PC-9 (cell line): ENCODE data around the gene LMNB1. TPM values are rescaled to one million over a fixed set of nuclear protein-coding genes. Genes with fewer than 3 reads are reported as not detected.

Source experiments
- BruUV-seq: library from RNA; stranded (reverse); fragments of 400-500 nt; replicated peaks from 2 replicates; lab custom pipeline; 2021; lab: Mats Ljungman, UMichigan
- CTCF ChIA-PET: fragments of 300-600 bp; sonication (Branson Sonifier 250); formaldehyde crosslinking; loops from one replicate; lab custom pipeline; 2022; ENCODE audit warnings: antibody characterized with exemption; lab: Charles Lee
- POLR2A ChIA-PET: fragments of 300-600 bp; sonication (Branson Sonifier 250); formaldehyde crosslinking; loops from one replicate; lab custom pipeline; 2022; ENCODE audit warnings: antibody characterized with exemption; ENCODE audit not compliant: unreplicated experiment; lab: Charles Lee
- DNase-seq, 2 experiments: peaks; one replicate each; pipeline versions ENCODE4 v3.0.0 to v3.0.0-alpha.2; 2015 to 2022; ENCODE audit warnings: mixed read lengths in 1 of 2
- H2AFZ ChIP-seq: fragments of 200-600 bp; sonication (generic); 2 replicates; pipeline ENCODE4 v1.8.1; 2017; ENCODE audit warnings: antibody characterized with exemption
- H3F3A ChIP-seq: fragments of 200-600 bp; sonication (generic); 2 replicates; pipeline ENCODE4 v1.8.1; 2017; ENCODE audit warnings: antibody characterized with exemption, mild to moderate bottlenecking, low read depth; ENCODE audit not compliant: insufficient read depth
- H3K27ac ChIP-seq: fragments of 200-600 bp; sonication (generic); 2 replicates; pipeline ENCODE4 v1.6.1; 2016; ENCODE audit warnings: mixed run types
- H3K27me3 ChIP-seq: fragments of 200-600 bp; sonication (generic); 2 replicates; pipeline ENCODE4 v1.6.1; 2016; ENCODE audit warnings: low read depth, mixed run types; ENCODE audit not compliant: insufficient read depth
- H3K36me3 ChIP-seq: fragments of 200-600 bp; sonication (generic); 2 replicates; pipeline ENCODE4 v1.6.1; 2016; ENCODE audit warnings: low read depth, mixed run types
- H3K4me1 ChIP-seq: fragments of 200-600 bp; sonication (generic); replicated peaks from 2 replicates; pipeline ENCODE4 v1.6.1; 2016; ENCODE audit warnings: mixed run types; ENCODE audit not compliant: insufficient read depth
- H3K4me2 ChIP-seq: fragments of 200-600 bp; sonication (generic); 2 replicates; pipeline ENCODE4 v1.6.1; 2017; ENCODE audit warnings: mixed run types
- H3K4me3 ChIP-seq: fragments of 200-600 bp; sonication (generic); 2 replicates; pipeline ENCODE4 v1.6.1; 2016; ENCODE audit warnings: mixed run types
- H3K79me2 ChIP-seq: fragments of 200-600 bp; sonication (generic); 2 replicates; pipeline ENCODE4 v1.6.1; 2017; ENCODE audit warnings: low read depth, mixed run types
- H3K9me2 ChIP-seq: fragments of 200-600 bp; sonication (generic); 2 replicates; pipeline ENCODE4 v1.8.1; 2017; ENCODE audit warnings: mild to moderate bottlenecking; ENCODE audit not compliant: insufficient read depth
- H3K9me3 ChIP-seq: fragments of 200-600 bp; sonication (generic); 2 replicates; pipeline ENCODE4 v1.8.1; 2016; ENCODE audit warnings: low read depth; ENCODE audit not compliant: insufficient read depth
- H4K20me1 ChIP-seq: fragments of 200-600 bp; sonication (generic); 2 replicates; pipeline ENCODE4 v1.8.1; 2017; ENCODE audit not compliant: insufficient read depth
- EZH2 ChIP-seq: fragments of 200-600 bp; sonication (generic); IDR thresholded peaks from 2 replicates; pipeline ENCODE4 v1.8.0; 2017; ENCODE audit warnings: antibody characterized with exemption, low read depth
- intact Hi-C: fragments of 100-400 bp; cut with micrococcal nuclease; formaldehyde crosslinking; loops from one replicate; pipeline ENCODE4 v1.10.0; 2022; ENCODE audit not compliant: unreplicated experiment
- total RNA-seq: library from RNA; stranded (reverse); gene quantifications from 2 replicates; pipeline ENCODE4 v1.2.3, GENCODE V29; 2021
- TF ChIP-seq, protein P1 (sequence below): fragments of 200-600 bp; sonication (generic); conservative IDR thresholded peaks from 2 replicates; pipeline ENCODE4 v1.6.1; 2017; ENCODE audit warnings: mixed run types, antibody characterized with exemption, mild to moderate bottlenecking, moderate library complexity

The LMNB1 gene
- total RNA-seq, 1 experiment from 2014 or later, result 117 TPM

- POLR2A ChIA-PET, result interaction anchor here (0.6 kb wide), 1 partner anchor 771 kb away, joined by 4 read pairs; no protein-coding TSS in a partner anchor
These were observed 40.8 kb upstream of the LMNB1 start for GRCh38 chr5:126736141-126736540.

DNA sequence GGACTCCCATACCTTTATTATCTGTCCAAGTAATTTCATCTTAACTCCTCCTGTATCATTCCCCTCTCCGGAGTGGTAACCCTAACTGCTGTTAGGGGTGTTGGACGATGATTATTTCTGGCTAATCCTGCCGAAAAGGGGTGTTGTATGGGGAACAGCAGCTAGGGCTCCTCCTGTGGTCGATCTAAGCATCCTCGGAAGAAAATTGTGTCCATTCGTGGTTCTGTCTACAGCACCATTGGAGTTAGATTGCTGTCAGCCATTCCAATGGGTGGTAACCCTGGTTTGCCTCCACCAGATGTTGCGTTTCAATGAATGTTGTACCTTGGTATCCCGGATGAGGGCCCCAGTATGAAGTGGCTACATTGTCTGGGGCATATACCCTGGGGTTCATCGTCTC is 35.6 kb upstream of the LMNB1 start:
- Histone ChIP-seq H3K4me1 (peaks cover 17% of the 10 kb centered on the region), H3K4me2 (no peak overlapping the region), H3K9me3 (no peaks in the 10 kb centered on the region), H3K4me3 (no peak overlapping the region), H2AFZ (no peak overlapping the region), H3K79me2 (no peaks in the 10 kb centered on the region), H3K27ac (no peak overlapping the region), H3F3A (peaks cover 20% of the 10 kb centered on the region), H3K27me3 (no peaks in the 10 kb centered on the region), H4K20me1 (no peaks in the 10 kb centered on the region), H3K9me2 (no peaks in the 10 kb centered on the region), H3K36me3 (no peaks in the 10 kb centered on the region)
- intact Hi-C loops, result no loop called here
- no TSS peak for BruUV-seq
- TF ChIP-seq, protein P1, sequence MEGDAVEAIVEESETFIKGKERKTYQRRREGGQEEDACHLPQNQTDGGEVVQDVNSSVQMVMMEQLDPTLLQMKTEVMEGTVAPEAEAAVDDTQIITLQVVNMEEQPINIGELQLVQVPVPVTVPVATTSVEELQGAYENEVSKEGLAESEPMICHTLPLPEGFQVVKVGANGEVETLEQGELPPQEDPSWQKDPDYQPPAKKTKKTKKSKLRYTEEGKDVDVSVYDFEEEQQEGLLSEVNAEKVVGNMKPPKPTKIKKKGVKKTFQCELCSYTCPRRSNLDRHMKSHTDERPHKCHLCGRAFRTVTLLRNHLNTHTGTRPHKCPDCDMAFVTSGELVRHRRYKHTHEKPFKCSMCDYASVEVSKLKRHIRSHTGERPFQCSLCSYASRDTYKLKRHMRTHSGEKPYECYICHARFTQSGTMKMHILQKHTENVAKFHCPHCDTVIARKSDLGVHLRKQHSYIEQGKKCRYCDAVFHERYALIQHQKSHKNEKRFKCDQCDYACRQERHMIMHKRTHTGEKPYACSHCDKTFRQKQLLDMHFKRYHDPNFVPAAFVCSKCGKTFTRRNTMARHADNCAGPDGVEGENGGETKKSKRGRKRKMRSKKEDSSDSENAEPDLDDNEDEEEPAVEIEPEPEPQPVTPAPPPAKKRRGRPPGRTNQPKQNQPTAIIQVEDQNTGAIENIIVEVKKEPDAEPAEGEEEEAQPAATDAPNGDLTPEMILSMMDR, result no peak
- TF ChIP-seq EZH2, result no peak
- CTCF ChIA-PET, result no interaction called here
- POLR2A ChIA-PET, result no interaction called here
- no peak for DNase-seq

More at GRCh38 chr5:126736141-126736540, 40.8 kb upstream of the LMNB1 start:
- H3K27me3 ChIP-seq, result 0 out of 2 replicates have a peak, but pooled peaks cover 4% of the 10 kb centered on the region
- TF ChIP-seq, protein P1, result no peak
- no peak for TF ChIP-seq EZH2
- H3K9me3 ChIP-seq, result no peaks in the 10 kb centered on the region
- no peak overlapping the region for H3K27ac ChIP-seq
- peaks cover 10% of the 10 kb centered on the region; the same call in 1 of the 2 replicates for H3F3A ChIP-seq
- intact Hi-C loops, result no loop called here
- H4K20me1 ChIP-seq, result no peaks in the 10 kb centered on the region
- no peaks in the 10 kb centered on the region for H3K9me2 ChIP-seq
- no peak overlapping the region for H3K4me3 ChIP-seq
- H3K36me3 ChIP-seq, result no peaks in the 10 kb centered on the region
- no peaks in the 10 kb centered on the region for H3K79me2 ChIP-seq
- peaks cover 9% of the 10 kb centered on the region; the same call in 1 of the 2 replicates for H3K4me1 ChIP-seq
- no TSS peak for BruUV-seq
- H2AFZ ChIP-seq, result no peak overlapping the region
- H3K4me2 ChIP-seq, result 0 out of 2 replicates have a peak overlapping the region, but pooled peaks have one; percentile 25
- CTCF ChIA-PET, result no interaction called here
- peak; percentile 4 to 75 for DNase-seq

DNA sequence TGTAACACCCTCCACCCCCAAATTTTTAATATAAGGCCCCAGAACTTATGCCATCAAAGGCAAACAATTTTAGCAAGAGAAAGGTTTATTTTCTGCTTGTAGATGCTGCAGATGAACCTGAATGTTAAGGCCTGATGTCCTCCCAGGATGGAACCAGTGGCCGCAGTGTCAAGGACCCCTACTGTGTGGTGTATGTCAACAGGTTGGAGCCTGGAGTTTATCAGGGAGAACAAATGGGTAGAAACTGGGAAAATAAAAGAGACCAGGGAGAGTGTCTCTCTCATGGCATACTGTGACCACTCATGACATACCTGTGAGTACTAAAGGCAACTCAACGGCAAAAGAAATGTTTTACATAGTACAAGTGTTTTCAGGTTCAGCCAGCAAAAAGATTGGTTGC is 34.5 kb upstream of the LMNB1 start:
- no peak for TF ChIP-seq EZH2
- TF ChIP-seq, protein P1, result no peak
- Histone ChIP-seq H3K9me3 (no peaks in the 10 kb centered on the region), H3K4me3 (no peak overlapping the region), H3K27ac (no peak overlapping the region), H2AFZ (no peak overlapping the region), H3K27me3 (no peaks in the 10 kb centered on the region), H3K36me3 (no peaks in the 10 kb centered on the region), H3F3A (peaks cover 21% of the 10 kb centered on the region), H3K79me2 (no peaks in the 10 kb centered on the region), H3K4me2 (no peak overlapping the region), H4K20me1 (no peaks in the 10 kb centered on the region), H3K9me2 (no peaks in the 10 kb centered on the region), H3K4me1 (peaks cover 20% of the 10 kb centered on the region)
- DNase-seq, result no peak
- intact Hi-C loops, result no loop called here
- CTCF ChIA-PET, result no interaction called here
- POLR2A ChIA-PET, result no interaction called here
- BruUV-seq, result no TSS peak
